ENCODE measurements around the gene BMP7.

The BMP7 gene

DNA sequence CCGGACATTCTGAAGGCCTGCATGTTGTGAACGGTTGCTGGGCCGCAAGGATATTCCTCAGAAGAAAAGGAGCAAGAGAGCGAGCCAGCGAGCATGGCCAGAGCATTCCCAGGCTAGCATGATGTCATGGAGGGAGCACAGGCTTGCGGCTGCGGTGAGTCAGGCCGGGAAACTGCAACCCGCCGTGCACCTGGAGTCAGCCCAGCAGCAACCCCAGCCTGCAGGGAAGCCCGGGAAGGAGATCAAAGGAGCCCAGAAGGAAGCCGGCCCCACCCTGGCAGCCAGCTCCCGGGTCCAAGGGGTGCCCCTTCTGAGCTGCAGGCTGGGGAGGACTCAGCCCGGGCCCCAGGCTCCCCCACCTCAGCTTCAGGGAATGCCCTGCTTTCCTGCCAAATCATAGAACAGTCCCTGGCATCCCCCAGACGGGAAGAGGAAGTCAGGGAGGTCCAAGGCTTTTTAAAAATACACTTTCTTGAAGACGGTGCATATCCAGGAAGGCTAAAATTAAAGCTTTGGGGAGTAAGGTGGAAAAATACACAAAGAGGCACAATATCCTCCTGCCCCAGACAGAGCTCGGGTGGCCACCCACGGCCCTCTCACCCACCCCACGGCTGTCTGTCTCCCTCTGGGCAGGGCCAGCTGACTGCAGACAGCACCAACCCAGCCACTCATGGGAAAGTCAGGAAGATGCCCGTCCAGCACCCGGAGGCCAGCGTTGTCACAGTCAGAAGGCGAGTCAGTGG lies 53.7 kb downstream of the BMP7 start:
- Histone ChIP-seq H3K4me3 (ENCODE audit: low read depth, low read length) (no peak overlapping the region), H3K9me3 (ENCODE audit: severe bottlenecking) (no peaks in the 10 kb centered on the region), H3K27ac (no peak overlapping the region), H3K36me3 (no peaks in the 10 kb centered on the region), H3K27me3 (ENCODE audit: insufficient read depth, low read depth, severe bottlenecking) (peaks cover 22% of the 10 kb centered on the region)
- no peak for DNase-seq
- TF ChIP-seq, protein P1, sequence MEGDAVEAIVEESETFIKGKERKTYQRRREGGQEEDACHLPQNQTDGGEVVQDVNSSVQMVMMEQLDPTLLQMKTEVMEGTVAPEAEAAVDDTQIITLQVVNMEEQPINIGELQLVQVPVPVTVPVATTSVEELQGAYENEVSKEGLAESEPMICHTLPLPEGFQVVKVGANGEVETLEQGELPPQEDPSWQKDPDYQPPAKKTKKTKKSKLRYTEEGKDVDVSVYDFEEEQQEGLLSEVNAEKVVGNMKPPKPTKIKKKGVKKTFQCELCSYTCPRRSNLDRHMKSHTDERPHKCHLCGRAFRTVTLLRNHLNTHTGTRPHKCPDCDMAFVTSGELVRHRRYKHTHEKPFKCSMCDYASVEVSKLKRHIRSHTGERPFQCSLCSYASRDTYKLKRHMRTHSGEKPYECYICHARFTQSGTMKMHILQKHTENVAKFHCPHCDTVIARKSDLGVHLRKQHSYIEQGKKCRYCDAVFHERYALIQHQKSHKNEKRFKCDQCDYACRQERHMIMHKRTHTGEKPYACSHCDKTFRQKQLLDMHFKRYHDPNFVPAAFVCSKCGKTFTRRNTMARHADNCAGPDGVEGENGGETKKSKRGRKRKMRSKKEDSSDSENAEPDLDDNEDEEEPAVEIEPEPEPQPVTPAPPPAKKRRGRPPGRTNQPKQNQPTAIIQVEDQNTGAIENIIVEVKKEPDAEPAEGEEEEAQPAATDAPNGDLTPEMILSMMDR (IDR thresholded peaks at IDR 0.05; ENCODE audit: low read depth, low read length), result no peak

DNA sequence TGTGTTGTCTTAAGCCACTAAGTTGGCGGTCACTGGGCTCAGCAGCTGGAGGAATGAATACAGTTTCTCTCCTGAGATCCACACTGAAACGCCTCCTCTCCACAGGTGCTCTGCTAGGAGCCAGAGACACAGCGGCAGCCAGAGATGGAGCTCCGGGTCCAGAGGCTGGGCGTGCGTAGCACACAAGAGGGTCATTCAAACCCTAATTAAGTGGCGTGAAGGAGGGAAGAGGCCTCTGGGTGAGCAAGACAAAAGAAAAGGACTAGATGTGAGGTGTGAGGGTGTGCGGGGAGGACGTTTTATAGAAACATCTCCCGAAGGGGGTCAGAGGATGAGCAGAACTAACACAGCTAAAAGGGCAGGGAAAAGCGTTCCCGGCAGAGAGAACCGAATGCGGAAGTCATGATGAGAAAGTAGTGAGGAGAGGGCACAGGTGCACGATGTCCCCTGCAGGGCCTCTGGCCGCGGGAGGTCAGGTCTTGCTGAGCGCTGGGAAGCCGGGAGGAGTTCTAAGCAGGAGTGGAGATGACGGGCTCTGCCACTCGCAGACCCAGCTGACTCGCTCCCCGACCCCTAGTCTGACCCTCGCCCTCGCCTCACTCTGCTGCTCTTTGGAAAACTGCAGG lies 54.4 kb downstream of the BMP7 start:
- Histone ChIP-seq H3K27me3 (ENCODE audit: insufficient read depth, low read depth, severe bottlenecking) (peaks cover 16% of the 10 kb centered on the region), H3K27ac (no peak overlapping the region), H3K4me3 (ENCODE audit: low read depth, low read length) (no peak overlapping the region), H3K9me3 (ENCODE audit: severe bottlenecking) (no peaks in the 10 kb centered on the region), H3K36me3 (no peaks in the 10 kb centered on the region)
- DNase-seq, result no peak
- TF ChIP-seq, protein P1 (IDR thresholded peaks at IDR 0.05; ENCODE audit: low read depth, low read length), result no peak

DNA sequence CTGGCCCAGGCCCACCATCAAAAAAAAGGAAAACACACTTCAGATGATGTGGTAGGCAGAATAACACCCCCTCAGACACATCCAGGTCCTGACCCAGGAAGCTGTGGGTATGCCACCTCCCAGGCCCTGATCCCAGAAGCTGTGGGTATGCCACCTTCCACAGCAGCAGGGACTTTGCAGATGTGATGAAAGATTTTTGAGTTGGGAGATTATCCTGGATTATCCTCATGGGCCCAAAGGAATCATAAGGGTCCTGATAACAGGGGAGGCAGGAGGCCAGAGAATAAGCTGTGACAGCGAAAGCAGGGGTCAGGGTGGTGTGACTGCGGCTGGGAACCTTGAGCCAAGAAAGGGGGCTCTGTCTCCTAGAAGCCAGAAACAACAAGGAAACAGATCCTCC lies 55.0 kb downstream of the BMP7 start:
- Histone ChIP-seq H3K36me3 (no peaks in the 10 kb centered on the region), H3K4me3 (ENCODE audit: low read depth, low read length) (no peak overlapping the region), H3K9me3 (ENCODE audit: severe bottlenecking) (no peaks in the 10 kb centered on the region), H3K27ac (no peak overlapping the region), H3K27me3 (ENCODE audit: insufficient read depth, low read depth, severe bottlenecking) (peaks cover 20% of the 10 kb centered on the region)
- no peak for DNase-seq
- TF ChIP-seq, protein P1 (IDR thresholded peaks at IDR 0.05; ENCODE audit: low read depth, low read length), result no peak

DNA sequence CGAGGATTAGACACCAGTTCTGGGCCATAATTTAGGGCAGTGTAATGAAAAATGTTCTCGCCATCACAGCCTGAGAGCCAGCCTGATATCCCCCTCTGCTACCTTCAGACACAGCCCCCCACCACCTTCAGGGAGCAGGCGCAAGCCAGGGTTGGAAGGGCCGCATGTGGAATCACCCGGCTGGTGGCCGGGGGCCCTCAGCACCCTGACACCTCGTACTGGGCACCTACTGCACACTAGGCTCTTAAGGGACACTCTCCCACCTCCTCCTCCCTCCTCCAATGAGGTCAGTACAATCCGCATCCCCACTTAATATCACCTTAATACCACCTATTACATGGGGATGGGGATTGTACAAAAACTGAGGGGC lies 55.5 kb downstream of the BMP7 start:
- no peak for DNase-seq

DNA sequence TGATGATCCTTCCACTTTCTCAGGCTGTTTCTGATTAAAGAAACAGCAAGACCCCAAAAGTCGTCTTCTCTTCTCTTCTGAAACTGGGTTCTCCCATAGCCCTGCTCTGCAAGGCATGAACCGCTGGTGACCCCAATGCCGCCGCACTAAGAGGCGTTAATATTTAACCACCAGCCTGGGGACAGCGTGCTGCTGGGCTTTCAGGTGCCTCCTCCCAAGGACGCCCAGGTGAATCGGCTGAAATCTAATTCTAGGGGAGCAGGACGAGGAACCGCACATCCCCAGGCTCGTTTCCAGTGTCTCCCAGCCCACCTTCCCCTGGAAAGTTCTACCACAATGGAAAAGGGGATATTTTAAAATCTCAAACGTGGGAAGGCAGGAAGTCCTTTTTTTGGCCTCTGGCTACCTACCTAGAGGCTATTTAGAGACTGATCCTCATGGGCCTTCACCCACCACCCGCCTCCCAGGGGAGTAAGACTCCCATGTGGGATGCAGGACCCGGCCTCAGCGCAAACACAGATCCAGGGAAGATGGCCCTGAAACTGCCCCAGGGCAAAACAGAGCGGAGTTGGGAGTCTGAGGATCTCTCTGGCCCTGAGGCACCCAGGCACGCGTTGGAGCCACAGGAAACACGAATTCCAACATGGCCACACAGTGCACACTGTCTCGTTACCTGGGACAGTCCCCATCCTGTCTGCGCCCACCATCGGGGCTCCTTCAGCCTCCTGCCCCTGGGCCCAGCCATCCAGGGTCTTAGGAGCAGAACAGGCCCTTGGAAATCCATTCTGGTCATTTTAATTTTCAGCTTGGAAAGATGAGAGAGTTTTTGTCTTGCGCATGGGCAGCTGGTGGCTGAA lies 56.2 kb downstream of the BMP7 start:
- TF ChIP-seq, protein P1 (IDR thresholded peaks at IDR 0.05; ENCODE audit: low read depth, low read length), result no peak
- Histone ChIP-seq H3K9me3 (ENCODE audit: severe bottlenecking) (no peaks in the 10 kb centered on the region), H3K36me3 (no peaks in the 10 kb centered on the region), H3K4me3 (ENCODE audit: low read depth, low read length) (no peak overlapping the region), H3K27me3 (ENCODE audit: insufficient read depth, low read depth, severe bottlenecking) (peaks cover 24% of the 10 kb centered on the region), H3K27ac (no peak overlapping the region)
- DNase-seq, result no peak

More for the DNA sequence above, 55.5 kb downstream of the BMP7 start:
- Histone ChIP-seq H3K27me3 (ENCODE audit: insufficient read depth, low read depth, severe bottlenecking) (peaks cover 23% of the 10 kb centered on the region), H3K4me3 (ENCODE audit: low read depth, low read length) (no peak overlapping the region), H3K36me3 (no peaks in the 10 kb centered on the region), H3K9me3 (ENCODE audit: severe bottlenecking) (no peaks in the 10 kb centered on the region), H3K27ac (no peak overlapping the region)
- TF ChIP-seq, protein P1 (IDR thresholded peaks at IDR 0.05; ENCODE audit: low read depth, low read length), result no peak

Data from WERI-Rb-1 (cell line).